ENCODE data around the gene BICDL2. TPM values are rescaled to one million over a fixed set of nuclear protein-coding genes. Genes with fewer than 3 reads are reported as not detected.

Gene BICDL2
- polyA plus RNA-seq, 3 donors = not detected

- Histone ChIP-seq H3K4me3 (replicated peaks in 1 of 3; ENCODE audit: low read depth in 2 of 3, low read length in 3 of 3) (no peak overlapping the region), H4K20me1 (ENCODE audit: insufficient read depth, low read length) (peaks cover 33% of the 10 kb centered on the region), H3K27ac (ENCODE audit: low read depth in 1 of 2, low read length in 2 of 2) (no peak overlapping the region), H3K9me3 (replicated peaks in 1 of 2; ENCODE audit: control insufficient read depth in 1 of 2, insufficient read depth in 1 of 2, low read length in 2 of 2) (peaks cover 0 to 14% of the 10 kb centered on the region in 2 donors), H3K79me2 (ENCODE audit: insufficient read depth, low read length) (no peaks in the 10 kb centered on the region), H3K4me2 (replicated peaks; ENCODE audit: extremely low read depth, low read length, poor library complexity, severe bottlenecking) (no peak overlapping the region), H3K9ac (ENCODE audit: insufficient read depth, low read length, poor library complexity, severe bottlenecking) (no peak overlapping the region), H3K4me1 (ENCODE audit: control insufficient read depth in 1 of 2, insufficient read depth in 2 of 2, low read length in 2 of 2) (peaks cover 19 to 33% of the 10 kb centered on the region in 2 donors), H3K27me3 (ENCODE audit: control insufficient read depth in 2 of 2, insufficient read depth in 2 of 2, low read length in 2 of 2) (peaks cover 26 to 70% of the 10 kb centered on the region in 2 donors), H2AFZ (ENCODE audit: insufficient read depth, low read depth, low read length, poor library complexity, severe bottlenecking) (no peak overlapping the region), H3K36me3 (replicated peaks in 1 of 2; ENCODE audit: control insufficient read depth in 1 of 2, insufficient read depth in 2 of 2, low read length in 2 of 2) (peaks cover 18 to 19% of the 10 kb centered on the region in 2 donors)
- peak overlapping the region in 2 of 7 donors; percentile 4 to 35 for H3K27ac Mint-ChIP-seq
- peaks cover 25 to 31% of the 10 kb centered on the region in 2 donors for H3K36me3 Mint-ChIP-seq
- intact Hi-C loops (cut with micrococcal nuclease) = loop anchor here in 1 of 2 donors (5.0 kb wide), 1 partner anchor 33 kb away; no protein-coding TSS in a partner anchor
- H3K4me3 Mint-ChIP-seq = peak overlapping the region; percentile 31 to 86
- peaks cover 61 to 74% (median 72%) of the 10 kb centered on the region in 3 donors for H3K27me3 Mint-ChIP-seq (ENCODE audit: low read depth in 3 of 3)
- WGBS (ENCODE audit: insufficient coverage) = 82% methylated on average over 25 of the region's 33 CpGs
- H3K4me1 Mint-ChIP-seq = peaks cover 35% of the 10 kb centered on the region
- no peak for TF ChIP-seq CTCF (IDR thresholded peaks at IDR 0.05)
- H3K9me3 Mint-ChIP-seq = peaks cover 0 to 32% (median 14%) of the 10 kb centered on the region in 7 donors
- no peak for DNase-seq
Measured at GRCh38 chr16:3030222-3031212, 6.2 kb downstream of the BICDL2 start.

- H3K9me3 Mint-ChIP-seq = peaks cover 0 to 29% (median 9%) of the 10 kb centered on the region in 7 donors
- peak overlapping the region in 2 of 7 donors; percentile 4 to 35 for H3K27ac Mint-ChIP-seq
- H3K4me2 ChIP-seq (replicated peaks; ENCODE audit: extremely low read depth, low read length, poor library complexity, severe bottlenecking) = peak overlapping the region; percentile 57
Measured at GRCh38 chr16:3029491-3030221, 7.1 kb downstream of the BICDL2 start.

More at GRCh38 chr16:3029491-3030221, 7.1 kb downstream of the BICDL2 start:
- H3K4me1 Mint-ChIP-seq = peaks cover 38% of the 10 kb centered on the region
- 6% methylated on average over 54 of the region's 59 CpGs for WGBS (ENCODE audit: insufficient coverage)
- peaks cover 23 to 31% of the 10 kb centered on the region in 2 donors for H3K4me1 ChIP-seq (ENCODE audit: control insufficient read depth in 1 of 2, insufficient read depth in 2 of 2, low read length in 2 of 2)
- no peak overlapping the region for H2AFZ ChIP-seq (ENCODE audit: insufficient read depth, low read depth, low read length, poor library complexity, severe bottlenecking)
- intact Hi-C loops (cut with micrococcal nuclease) = loop anchor here (2.0 to 10.0 kb wide), 3 partner anchors 27 to 95 kb away; no protein-coding TSS in a partner anchor
- H3K9me3 ChIP-seq (replicated peaks in 1 of 2; ENCODE audit: control insufficient read depth in 1 of 2, insufficient read depth in 1 of 2, low read length in 2 of 2) = peaks cover 0 to 12% of the 10 kb centered on the region in 2 donors
- H3K9ac ChIP-seq (ENCODE audit: insufficient read depth, low read length, poor library complexity, severe bottlenecking) = no peak overlapping the region
- peaks cover 52 to 65% (median 63%) of the 10 kb centered on the region in 3 donors for H3K27me3 Mint-ChIP-seq (ENCODE audit: low read depth in 3 of 3)
- peak in 2 of 3 donors; percentile 39 to 63 for DNase-seq
- H3K36me3 Mint-ChIP-seq = peaks cover 27 to 30% of the 10 kb centered on the region in 2 donors
- H3K79me2 ChIP-seq (ENCODE audit: insufficient read depth, low read length) = no peaks in the 10 kb centered on the region
- H3K4me3 Mint-ChIP-seq = peak overlapping the region; percentile 9 to 86
- peaks cover 38% of the 10 kb centered on the region for H4K20me1 ChIP-seq (ENCODE audit: insufficient read depth, low read length)
- H3K27ac ChIP-seq (ENCODE audit: low read depth in 1 of 2, low read length in 2 of 2) = no peak overlapping the region
- no peak for TF ChIP-seq CTCF (IDR thresholded peaks at IDR 0.05)
- peaks cover 23 to 62% of the 10 kb centered on the region in 2 donors for H3K27me3 ChIP-seq (ENCODE audit: control insufficient read depth in 2 of 2, insufficient read depth in 2 of 2, low read length in 2 of 2)
- peaks cover 19 to 21% of the 10 kb centered on the region in 2 donors for H3K36me3 ChIP-seq (replicated peaks in 1 of 2; ENCODE audit: control insufficient read depth in 1 of 2, insufficient read depth in 2 of 2, low read length in 2 of 2)
- H3K4me3 ChIP-seq (replicated peaks in 1 of 3; ENCODE audit: low read depth in 2 of 3, low read length in 3 of 3) = peak overlapping the region in 1 of 3 experiments; percentile 32

All from CD14-positive monocyte (primary cell).